ENCODE data around the gene CBX7. TPM values are rescaled to one million over a fixed set of nuclear protein-coding genes. Genes with fewer than 3 reads are reported as not detected.

Gene CBX7
- total RNA-seq, 2 donors from 2014 or later, result 170 to 174 TPM

DNA sequence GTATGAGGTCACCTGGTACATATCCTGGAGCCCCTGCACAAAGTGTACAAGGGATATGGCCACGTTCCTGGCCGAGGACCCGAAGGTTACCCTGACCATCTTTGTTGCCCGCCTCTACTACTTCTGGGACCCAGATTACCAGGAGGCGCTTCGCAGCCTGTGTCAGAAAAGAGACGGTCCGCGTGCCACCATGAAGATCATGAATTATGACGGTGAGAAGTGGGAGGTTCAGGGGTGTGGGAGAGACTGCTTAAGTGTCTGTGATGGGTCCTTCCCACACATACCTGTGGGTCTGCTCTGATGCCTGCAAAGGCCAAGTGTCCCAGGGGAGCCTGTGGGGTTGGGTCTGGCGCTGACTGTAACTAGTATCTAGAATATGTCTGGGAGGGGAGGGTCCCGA lies 71.5 kb downstream of the CBX7 start:
- H3K4me1 ChIP-seq (ENCODE audit: control insufficient read depth in 1 of 2, low read depth in 2 of 2), result peaks cover 4 to 9% of the 10 kb centered on the region in 2 donors
- H3K36me3 ChIP-seq, result peaks cover 4% of the 10 kb centered on the region
- TF ChIP-seq, protein P1, sequence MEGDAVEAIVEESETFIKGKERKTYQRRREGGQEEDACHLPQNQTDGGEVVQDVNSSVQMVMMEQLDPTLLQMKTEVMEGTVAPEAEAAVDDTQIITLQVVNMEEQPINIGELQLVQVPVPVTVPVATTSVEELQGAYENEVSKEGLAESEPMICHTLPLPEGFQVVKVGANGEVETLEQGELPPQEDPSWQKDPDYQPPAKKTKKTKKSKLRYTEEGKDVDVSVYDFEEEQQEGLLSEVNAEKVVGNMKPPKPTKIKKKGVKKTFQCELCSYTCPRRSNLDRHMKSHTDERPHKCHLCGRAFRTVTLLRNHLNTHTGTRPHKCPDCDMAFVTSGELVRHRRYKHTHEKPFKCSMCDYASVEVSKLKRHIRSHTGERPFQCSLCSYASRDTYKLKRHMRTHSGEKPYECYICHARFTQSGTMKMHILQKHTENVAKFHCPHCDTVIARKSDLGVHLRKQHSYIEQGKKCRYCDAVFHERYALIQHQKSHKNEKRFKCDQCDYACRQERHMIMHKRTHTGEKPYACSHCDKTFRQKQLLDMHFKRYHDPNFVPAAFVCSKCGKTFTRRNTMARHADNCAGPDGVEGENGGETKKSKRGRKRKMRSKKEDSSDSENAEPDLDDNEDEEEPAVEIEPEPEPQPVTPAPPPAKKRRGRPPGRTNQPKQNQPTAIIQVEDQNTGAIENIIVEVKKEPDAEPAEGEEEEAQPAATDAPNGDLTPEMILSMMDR (IDR thresholded peaks at IDR 0.05), result no peak
- H3K27ac ChIP-seq, result no peak overlapping the region
- DNase-seq (ENCODE audit: low spot score), result no peak
- no peak overlapping the region for H3K4me3 ChIP-seq
- no peaks in the 10 kb centered on the region for H3K27me3 ChIP-seq (replicated peaks; ENCODE audit: insufficient read depth)
- H3K9me3 ChIP-seq, result no peaks in the 10 kb centered on the region
- ATAC-seq (ENCODE audit: insufficient number of reproducible peaks, low FRiP score, low read depth), result no peak

Other genes starting within 250 kb of the CBX7 start
- gene APOBEC3A, start 195.1 kb downstream of the CBX7 start, total RNA-seq, result 1 to 10 TPM in 1 of 2 donors, under 1 TPM in 1; 0.41 to 5.1 TPM
- gene APOBEC3B, start 170.3 kb downstream of the CBX7 start, total RNA-seq, result under 1 TPM in 1 of 2 donors, not detected in 1; 0.42 TPM
- gene APOBEC3C, start 138.4 kb downstream of the CBX7 start, total RNA-seq, result 10 to 100 TPM in 1 of 2 donors, 1 to 10 TPM in 1; 5.5 to 22.3 TPM
- 1 to 10 TPM; 1.4 to 1.8 TPM for gene APOBEC3D, start 131.6 kb downstream of the CBX7 start, total RNA-seq
- gene APOBEC3F, start 111.8 kb downstream of the CBX7 start, total RNA-seq, result under 1 TPM; 0.49 to 0.95 TPM
- gene APOBEC3G, start 75.4 kb downstream of the CBX7 start, total RNA-seq, result 1 to 10 TPM; 3.4 to 8.3 TPM
- gene APOBEC3H, start 55.4 kb downstream of the CBX7 start, total RNA-seq, result 1 to 10 TPM in 1 of 2 donors, not detected in 1; 1.6 TPM
- gene PDGFB, start 92.3 kb upstream of the CBX7 start, total RNA-seq, result 10 to 100 TPM; 10.8 to 12.6 TPM
- 1,000 to 10,000 TPM in 1 of 2 donors, 100 to 1,000 TPM in 1; 908 to 1,235 TPM for gene RPL3, start 166.9 kb upstream of the CBX7 start, total RNA-seq
- gene SYNGR1, start 197.3 kb upstream of the CBX7 start, total RNA-seq, result 10 to 100 TPM in 1 of 2 donors, 1 to 10 TPM in 1; 9.1 to 12.9 TPM
- 10 to 100 TPM; 14.5 to 21.4 TPM for gene TAB1, start 247.1 kb upstream of the CBX7 start, total RNA-seq

Measured in thoracic aorta (tissue), 2 donors.